Medulla oblongata (tissue), 1 donor: ENCODE measurements around the gene SGK1.
"Not testable (repeated sequence)": the region's sequence is repeated elsewhere in the genome, so short reads cannot be mapped to it uniquely, and the experiment has no call there.

Source experiments
- DNase-seq: peaks from one replicate; pipeline ENCODE4 v3.0.0-alpha.2; 2015; ENCODE audit errors: extremely low spot score

The SGK1 gene

DNA sequence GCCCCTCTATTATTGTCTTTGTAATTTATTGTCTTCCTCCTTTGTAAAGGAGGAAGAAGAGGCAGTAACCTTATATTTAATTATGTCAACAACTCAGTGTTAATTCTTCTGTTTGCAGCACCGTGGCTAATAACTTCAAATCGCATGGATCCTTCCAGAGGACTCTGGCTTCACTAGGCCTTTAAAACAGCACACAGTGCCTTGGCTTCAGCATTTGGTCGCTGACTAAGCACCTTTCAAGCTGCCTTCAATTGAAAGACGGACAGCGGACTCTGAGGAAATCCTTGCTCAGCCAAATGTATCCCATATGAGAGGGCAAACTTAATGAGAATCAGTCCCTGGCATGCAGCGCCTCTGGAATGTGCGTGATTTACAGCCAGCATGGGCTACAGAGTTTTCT is 64.2 kb downstream of the SGK1 start:
- DNase-seq, result peak; percentile 84

- no peak for DNase-seq
Observed at GRCh38 chr6:134251320-134251719, 66.6 kb downstream of the SGK1 start.

DNA sequence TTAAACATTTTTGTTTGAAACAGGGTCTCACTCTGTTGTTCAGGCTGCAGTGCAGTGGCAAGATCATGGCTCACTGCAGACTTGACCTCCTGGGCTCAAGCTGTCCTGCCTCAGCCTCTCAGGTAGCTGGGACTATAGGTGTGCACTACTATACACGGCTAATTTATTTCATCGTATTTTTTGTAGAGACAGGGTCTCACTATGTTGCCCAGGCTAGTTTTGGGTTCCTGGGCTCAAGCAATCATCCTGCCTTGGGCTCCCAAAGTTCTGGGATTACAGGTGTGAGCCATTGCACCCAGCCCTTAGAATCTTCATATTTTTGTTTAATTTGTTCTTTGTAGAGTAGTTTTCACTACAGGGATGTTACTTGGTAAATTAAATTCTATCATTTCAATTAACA is 67.1 kb downstream of the SGK1 start:
- no peak for DNase-seq

DNA sequence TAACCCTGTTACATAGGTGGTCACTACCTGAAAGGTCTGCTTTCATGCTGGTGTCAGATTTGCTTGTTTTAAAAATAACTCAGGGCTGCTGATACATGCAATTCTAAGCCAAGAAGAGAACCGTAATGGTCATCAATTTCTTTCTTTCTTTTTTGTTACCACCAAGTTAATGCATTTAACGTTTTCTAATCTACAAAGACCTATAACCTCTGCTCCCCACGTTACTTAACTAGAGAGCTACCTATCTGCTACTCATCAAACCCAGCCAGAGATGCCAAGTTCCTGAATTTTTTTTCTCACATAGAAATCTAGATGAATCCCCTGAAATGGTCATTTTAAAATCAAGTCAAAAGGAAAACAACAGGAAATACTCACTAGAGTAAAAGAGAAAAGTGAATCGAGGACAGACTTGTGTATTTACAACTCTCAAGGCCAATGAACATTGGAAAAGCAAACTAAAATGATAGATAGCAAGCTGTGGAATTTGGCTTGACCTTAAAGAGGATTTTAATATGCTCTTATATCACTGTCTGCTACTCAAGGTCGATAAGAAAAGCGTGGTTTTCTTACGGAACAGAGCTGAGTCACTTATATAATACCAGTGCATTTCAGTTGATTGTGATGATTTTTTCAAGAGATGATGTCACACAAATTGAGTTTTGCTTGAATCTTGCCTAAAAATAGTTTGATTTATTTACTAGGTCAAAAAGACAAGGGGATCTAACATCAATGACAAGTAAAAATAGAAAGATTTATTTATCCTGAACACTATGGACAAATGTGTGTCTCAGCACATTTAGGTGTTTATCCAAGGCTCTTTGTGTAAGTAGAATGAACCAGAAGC is 67.9 kb downstream of the SGK1 start:
- no peak for DNase-seq

DNA sequence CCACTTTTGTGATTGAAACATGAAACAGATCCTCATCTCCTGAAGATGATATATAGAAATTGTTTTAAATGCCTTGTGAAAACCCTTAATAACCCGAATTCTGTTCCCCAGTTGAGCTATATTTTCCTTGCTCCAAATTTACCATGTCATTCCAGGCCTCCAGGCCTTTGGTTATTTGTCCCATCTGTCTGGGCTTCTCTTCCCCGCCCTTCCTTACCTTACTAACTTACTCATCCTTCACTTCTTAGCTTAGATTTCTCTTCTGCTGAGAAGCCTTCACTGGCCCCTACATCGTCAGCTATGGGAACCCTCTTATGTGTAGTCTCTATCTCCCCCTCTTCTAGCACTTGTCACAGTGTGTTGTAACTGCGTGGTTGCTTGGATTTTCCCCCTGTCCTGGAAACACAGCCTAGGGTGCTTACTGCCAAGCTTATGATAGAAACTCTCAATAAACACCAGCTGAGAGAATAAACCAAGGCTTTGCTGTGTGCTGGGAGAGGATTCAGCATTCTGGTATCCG is 68.6 kb downstream of the SGK1 start:
- peak; percentile 60 for DNase-seq

DNA sequence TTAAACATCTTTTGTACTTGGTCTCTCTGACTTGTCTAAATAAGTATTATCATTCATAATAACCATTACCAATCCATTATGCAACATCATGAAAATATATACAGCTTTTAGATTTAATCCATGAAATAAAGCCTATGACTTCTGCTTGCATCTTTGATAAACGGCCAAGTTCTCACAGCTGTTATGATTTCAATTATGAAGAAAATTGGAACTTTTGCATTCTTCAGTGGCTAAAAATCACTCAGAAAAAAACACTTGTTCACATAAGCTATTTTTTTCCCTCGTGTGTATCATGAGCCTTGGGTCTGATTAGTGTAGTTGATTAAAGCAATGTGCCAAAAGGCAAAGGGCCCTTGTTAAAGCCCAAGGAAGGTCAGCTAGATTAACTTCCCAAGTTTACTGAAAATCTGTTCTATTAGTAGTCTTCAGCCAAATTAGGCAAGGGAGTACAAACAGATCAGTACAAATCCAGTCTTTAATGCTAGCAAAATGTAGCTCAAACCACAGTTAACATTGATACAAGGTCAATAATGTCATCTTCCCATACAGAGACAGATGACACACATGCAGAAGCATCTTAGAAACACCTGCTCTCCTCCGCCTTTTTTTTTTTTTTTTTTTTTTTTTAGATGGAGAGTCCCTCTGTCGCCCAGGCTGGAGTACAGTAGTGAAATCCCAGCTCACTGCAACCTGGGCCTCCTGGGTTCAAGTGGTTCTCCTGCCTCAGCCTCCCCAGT is 69.9 kb downstream of the SGK1 start:
- DNase-seq, result no peak

GRCh38 chr6:134247231-134247833 is 70.6 kb downstream of the SGK1 start:
- DNase-seq, result no peak

GRCh38 chr6:134245706-134246105 is 72.2 kb downstream of the SGK1 start:
- no peak for DNase-seq

- DNase-seq, result no peak
Observed at GRCh38 chr6:134245041-134245440, 72.9 kb downstream of the SGK1 start.

- peak; percentile 72 for DNase-seq
Observed at GRCh38 chr6:134240665-134241431, 77.1 kb downstream of the SGK1 start.

- no peak for DNase-seq
Observed at GRCh38 chr6:134238960-134239795, 78.7 kb downstream of the SGK1 start.

DNA sequence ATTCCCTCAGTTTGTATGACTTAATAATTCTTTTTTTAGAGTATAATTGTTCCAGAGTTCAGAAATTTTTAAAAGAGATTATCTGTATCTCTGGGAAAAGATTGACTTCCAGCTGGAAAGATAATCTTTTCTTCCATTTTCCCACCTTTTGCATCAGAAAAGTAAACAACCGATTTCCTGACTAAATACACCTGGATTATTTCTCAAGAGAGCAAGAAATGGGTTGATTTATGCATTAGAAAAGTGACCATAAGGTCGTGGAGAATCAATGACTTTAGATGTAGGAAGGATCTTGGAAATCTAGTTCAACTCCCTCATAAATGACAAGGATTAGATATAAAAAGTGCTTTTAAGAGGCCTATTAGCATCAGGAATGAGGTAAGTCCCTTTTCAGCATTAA is 79.9 kb downstream of the SGK1 start:
- no peak for DNase-seq

GRCh38 chr6:134235937-134236751 is 81.8 kb downstream of the SGK1 start:
- no peak for DNase-seq

DNA sequence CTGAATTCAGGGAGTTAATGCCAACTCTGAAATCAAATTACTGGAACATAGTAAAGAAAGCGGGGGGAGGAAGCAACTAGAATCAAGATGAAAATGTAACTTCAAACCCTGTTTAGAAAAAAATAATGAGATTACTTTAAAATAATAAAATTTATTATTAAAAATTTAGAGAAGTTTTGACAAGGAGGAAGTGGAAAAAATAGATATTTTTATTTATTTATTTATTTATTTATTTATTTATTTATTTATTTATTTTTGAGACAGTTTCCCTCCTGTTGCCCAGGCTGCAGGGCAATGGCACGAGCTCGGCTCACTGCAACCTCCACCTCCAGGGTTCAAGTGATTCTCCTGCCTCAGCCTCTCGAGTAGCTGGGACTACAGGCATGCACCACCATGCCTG is 82.6 kb downstream of the SGK1 start:
- not testable (repeated sequence) for DNase-seq

GRCh38 chr6:134233180-134233955 is 84.5 kb downstream of the SGK1 start:
- DNase-seq, result no peak

DNA sequence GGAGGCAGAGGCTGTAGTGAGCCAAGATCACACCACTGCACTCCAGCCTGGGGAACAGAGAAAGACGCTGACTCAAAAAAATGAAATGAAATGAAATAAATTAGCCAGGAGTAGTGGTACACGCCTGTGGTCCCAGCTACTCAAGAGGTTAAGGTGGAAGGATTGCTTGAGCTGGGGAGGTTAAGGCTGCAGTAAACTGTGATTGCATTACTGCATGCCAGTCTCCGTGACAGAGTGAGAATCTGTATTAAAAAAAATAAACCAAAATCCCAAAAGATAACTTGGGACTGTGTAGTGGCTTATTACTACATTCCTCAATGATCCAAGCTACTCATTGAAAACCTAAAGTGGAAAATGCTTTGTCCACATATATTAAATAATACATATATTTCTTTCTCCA is 87.0 kb downstream of the SGK1 start:
- DNase-seq, result no peak

DNA sequence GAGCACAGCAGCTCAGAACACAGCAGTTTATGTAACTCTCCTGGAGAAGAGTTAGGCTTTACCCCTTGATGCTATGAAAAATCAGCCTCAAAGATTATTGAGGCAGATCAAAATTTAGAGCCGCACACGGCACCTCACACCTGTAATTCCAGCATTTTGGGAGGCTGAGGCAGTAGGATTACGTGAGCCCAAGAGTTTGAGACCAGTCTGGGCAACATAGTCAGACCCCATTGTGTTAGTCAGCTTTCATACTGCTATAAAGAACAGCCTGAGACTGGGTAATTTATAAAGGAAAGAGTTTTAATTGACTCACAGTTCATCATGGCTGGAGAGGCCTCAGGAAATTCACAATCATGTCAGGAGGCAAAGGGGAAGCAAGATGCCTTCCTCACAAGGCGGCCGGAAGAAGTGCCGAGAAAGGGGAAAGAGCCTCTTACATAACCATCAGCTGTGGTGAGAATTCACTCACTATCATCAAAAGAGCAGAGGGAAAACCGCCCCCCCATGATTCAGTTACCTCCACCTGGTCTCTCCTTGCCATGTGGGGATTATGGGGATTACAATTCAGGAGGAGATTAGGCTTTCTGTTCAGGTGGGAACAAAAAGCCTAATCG is 87.7 kb downstream of the SGK1 start:
- DNase-seq, result peak; percentile 76

GRCh38 chr6:134229520-134229919 is 88.4 kb downstream of the SGK1 start:
- no peak for DNase-seq
